Measurements from ENCODE around the gene USP4. TPM values are rescaled to one million over a fixed set of nuclear protein-coding genes. Genes with fewer than 3 reads are reported as not detected.
"Not testable (repeated sequence)": the region's sequence is repeated elsewhere in the genome, so short reads cannot be mapped to it uniquely, and the experiment has no call there.

Gene USP4
- total and polyA plus RNA-seq, 4 donors, result 12.5 to 17.7 (median 14.9) TPM

DNA sequence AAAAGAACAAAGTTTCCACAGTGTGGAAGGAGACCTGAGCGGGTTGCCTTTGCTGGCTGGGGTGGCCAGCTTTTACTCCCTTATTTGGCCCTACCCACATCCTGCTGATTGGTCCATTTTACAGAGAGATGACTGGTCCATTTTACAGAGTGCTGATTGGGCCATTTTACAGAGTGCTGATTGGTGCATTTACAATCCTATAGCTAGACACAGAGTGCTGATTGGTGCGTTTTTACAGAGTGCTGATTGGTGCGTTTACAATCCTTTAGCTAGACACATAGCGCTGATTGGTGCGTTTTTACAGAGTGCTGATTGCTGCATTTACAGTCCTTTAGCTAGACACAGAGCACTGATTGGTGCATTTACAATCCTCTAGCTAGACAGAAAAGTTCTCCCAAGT, 111.0 kb downstream of the USP4 start:
- H3K9me3 ChIP-seq (ENCODE audit: control insufficient read depth in 4 of 4, low read length in 3 of 4), result peaks cover 12 to 34% (median 14%) of the 10 kb centered on the region in 4 donors
- not testable (repeated sequence) for DNase-seq (ENCODE audit: low spot score)
- WGBS, result 83% methylated on average over 5 of the region's 5 CpGs

More for the DNA sequence above, 111.0 kb downstream of the USP4 start:
- H3K4me1 ChIP-seq (ENCODE audit: control insufficient read depth in 4 of 4, insufficient read depth in 4 of 4, low read length in 3 of 4); H3K27me3 ChIP-seq (ENCODE audit: control insufficient read depth in 4 of 4, insufficient read depth in 4 of 4, low read length in 3 of 4); H3K36me3 ChIP-seq (ENCODE audit: control insufficient read depth in 4 of 4, insufficient read depth in 3 of 4, low read depth in 1 of 4, low read length in 3 of 4); H3K27ac ChIP-seq (ENCODE audit: low read depth in 1 of 2, low read length in 2 of 2); H3K9ac ChIP-seq (ENCODE audit: low read depth in 1 of 2, low read length in 2 of 2); H3K4me3 ChIP-seq (ENCODE audit: low read depth in 1 of 3, low read length in 3 of 3): not testable (repeated sequence)

Small RNA genes within 50 kb of the gene (small RNA-seq; reads per million reads assigned to genes)
- not detected for gene AC121247.2
- not detected for gene MIR4271
- not detected for gene RF00019

Other genes with a start within 250 kb of the USP4 start
- gene QRICH1, start 246.0 kb downstream of the USP4 start, total RNA-seq, result 10 to 100 TPM; 32.5 to 35.1 TPM
- gene QRICH1, start 246.0 kb downstream of the USP4 start, polyA plus RNA-seq, result 10 to 100 TPM; 17.3 to 19.0 TPM
- 100 to 1,000 TPM; 192 to 226 TPM for gene QARS1, start 235.3 kb downstream of the USP4 start, total RNA-seq
- 10 to 100 TPM; 58.0 to 97.5 TPM for gene QARS1, start 235.3 kb downstream of the USP4 start, polyA plus RNA-seq
- 10 to 100 TPM; 36.4 to 39.6 TPM for gene USP19, start 219.2 kb downstream of the USP4 start, total RNA-seq
- gene USP19, start 219.2 kb downstream of the USP4 start, polyA plus RNA-seq, result 10 to 100 TPM in 1 of 2 donors, 1 to 10 TPM in 1; 8.1 to 18.3 TPM
- gene LAMB2, start 207.0 kb downstream of the USP4 start, total RNA-seq, result 100 to 1,000 TPM; 134 TPM
- gene LAMB2, start 207.0 kb downstream of the USP4 start, polyA plus RNA-seq, result 100 to 1,000 TPM in 1 of 2 donors, 10 to 100 TPM in 1; 87.6 to 172 TPM
- 10 to 100 TPM in 1 of 2 donors, 1 to 10 TPM in 1; 6.1 to 10.4 TPM for gene CCDC71, start 173.7 kb downstream of the USP4 start, total RNA-seq
- gene CCDC71, start 173.7 kb downstream of the USP4 start, polyA plus RNA-seq, result 10 to 100 TPM in 1 of 2 donors, 1 to 10 TPM in 1; 1.1 to 10.7 TPM
- 10 to 100 TPM in 1 of 2 donors, 1 to 10 TPM in 1; 9.2 to 17.1 TPM for gene KLHDC8B, start 168.5 kb downstream of the USP4 start, total RNA-seq
- gene KLHDC8B, start 168.5 kb downstream of the USP4 start, polyA plus RNA-seq, result 1 to 10 TPM; 8.1 to 9.6 TPM
- 1 to 10 TPM; 1.9 to 3.1 TPM for gene C3orf62, start 62.8 kb downstream of the USP4 start, total RNA-seq
- gene C3orf62, start 62.8 kb downstream of the USP4 start, polyA plus RNA-seq, result 1 to 10 TPM in 1 of 2 donors, under 1 TPM in 1; 0.96 to 1.3 TPM
- gene GPX1, start 18.3 kb upstream of the USP4 start, total RNA-seq, result 100 to 1,000 TPM in 1 of 2 donors, 10 to 100 TPM in 1; 87.0 to 125 TPM
- 100 to 1,000 TPM; 313 to 412 TPM for gene GPX1, start 18.3 kb upstream of the USP4 start, polyA plus RNA-seq
- 100 to 1,000 TPM; 157 to 162 TPM for gene RHOA, start 71.9 kb upstream of the USP4 start, total RNA-seq
- gene RHOA, start 71.9 kb upstream of the USP4 start, polyA plus RNA-seq, result 100 to 1,000 TPM; 144 to 169 TPM
- 10 to 100 TPM; 13.6 to 24.9 TPM for gene TCTA, start 72.4 kb upstream of the USP4 start, total RNA-seq
- gene TCTA, start 72.4 kb upstream of the USP4 start, polyA plus RNA-seq, result 10 to 100 TPM; 24.3 to 28.2 TPM
- 10 to 100 TPM; 15.6 to 23.2 TPM for gene AMT, start 82.4 kb upstream of the USP4 start, total RNA-seq
- gene AMT, start 82.4 kb upstream of the USP4 start, polyA plus RNA-seq, result 10 to 100 TPM; 27.9 to 28.7 TPM
- 1 to 10 TPM; 3.7 to 3.9 TPM for gene NICN1, start 89.3 kb upstream of the USP4 start, total RNA-seq
- 1 to 10 TPM; 4.9 to 6.0 TPM for gene NICN1, start 89.3 kb upstream of the USP4 start, polyA plus RNA-seq
- gene DAG1, start 130.2 kb upstream of the USP4 start, total RNA-seq, result 10 to 100 TPM; 16.1 to 40.8 TPM
- gene DAG1, start 130.2 kb upstream of the USP4 start, polyA plus RNA-seq, result 10 to 100 TPM; 12.1 to 54.4 TPM
- under 1 TPM; 0.42 to 0.67 TPM for gene BSN, start 214.4 kb upstream of the USP4 start, total RNA-seq
- under 1 TPM; 0.32 to 0.38 TPM for gene BSN, start 214.4 kb upstream of the USP4 start, polyA plus RNA-seq

Data from liver (tissue), 10 donors.